K562 (cell line): ENCODE measurements around the gene ANKRD7. TPM values are rescaled to one million over a fixed set of nuclear protein-coding genes. Genes with fewer than 3 reads are reported as not detected.

Source experiments
- ATAC-seq: fragments of 200-7000 bp; cut with Tn5 transposase; 3 replicates; pipeline ENCODE4 v1.9.1; 2020; ENCODE audit warnings: moderate library complexity
- BruUV-seq: library from RNA; stranded (reverse); fragments of 400-500 nt; replicated peaks from 2 replicates; lab custom pipeline; 2021; lab: Mats Ljungman, UMichigan
- CTCF ChIA-PET: fragments of 300-600 bp; formaldehyde crosslinking; extraction: SDS; loops from one replicate; lab custom pipeline; 2021; ENCODE audit warnings: low intra/inter-chr PET ratio; lab: Yijun Ruan, JAX
- POLR2A ChIA-PET: fragments of 300-600, 350-650 bp; sonication (Branson Sonifier 250); formaldehyde crosslinking; extraction: SDS; loops from one replicate; lab custom pipeline; 2021; ENCODE audit warnings: antibody characterized with exemption, inconsistent platforms; lab: Yijun Ruan, JAX
- DNase-seq, 4 experiments: peaks; one replicate each; pipeline versions ENCODE4 v3.0.0 to v3.0.0-alpha.2; 2011 to 2018; ENCODE audit warnings: low spot score in 3 of 4, mixed read lengths in 3 of 4; ENCODE audit errors: extremely low read depth in 1 of 4
- FAIRE-seq: peaks from 2 replicates; lab custom pipeline; 2011; peaks lifted over from hg19 to GRCh38; lab: Jason Lieb, UNC
- H2AFZ ChIP-seq: 2 replicates; pipeline ENCODE4 v1.6.0; 2011; ENCODE audit warnings: low read depth, low read length, control low read depth, inconsistent platforms
- H3K27ac ChIP-seq: fragments of 200-600 bp; 3 replicates; pipeline ENCODE4 v1.8.0; 2011; ENCODE audit warnings: low read depth, mild to moderate bottlenecking, control low read depth, inconsistent platforms, low read length, moderate library complexity, mixed read lengths; ENCODE audit errors: extremely low read depth
- H3K27me3 ChIP-seq, 2 experiments: fragments of 300-600 bp in 1 of 2; 2 replicates in 1 of 2; 3 replicates in 1 of 2; pipeline versions ENCODE4 v1.6.0 to v1.8.0; 2011; ENCODE audit warnings: inconsistent platforms in 2 of 2, low read length in 2 of 2, mild to moderate bottlenecking in 1 of 2, mixed read lengths in 1 of 2, moderate library complexity in 1 of 2; ENCODE audit not compliant: control insufficient read depth in 2 of 2, insufficient read depth in 2 of 2
- H3K36me3 ChIP-seq: fragments of 300-600 bp; 3 replicates; pipeline ENCODE4 v1.8.0; 2011; ENCODE audit warnings: mild to moderate bottlenecking, low read length, inconsistent platforms; ENCODE audit not compliant: control insufficient read depth, insufficient read depth
- H3K4me1 ChIP-seq, 2 experiments: fragments of 200-600 bp in 1 of 2; replicated peaks in 1 of 2; 2 replicates in 1 of 2; 3 replicates in 1 of 2; pipeline versions ENCODE4 v1.5.1 to v1.8.0; 2011; ENCODE audit warnings: inconsistent platforms in 2 of 2, low read length in 2 of 2, mild to moderate bottlenecking in 1 of 2, mixed read lengths in 1 of 2, moderate library complexity in 1 of 2; ENCODE audit not compliant: control insufficient read depth in 2 of 2, insufficient read depth in 2 of 2
- H3K4me2 ChIP-seq: 2 replicates; pipeline ENCODE4 v1.6.1; 2011; ENCODE audit warnings: low read length, control low read depth, inconsistent platforms, mixed read lengths; ENCODE audit not compliant: insufficient read depth
- H3K4me3 ChIP-seq: fragments of 200-600 bp; sonication (generic), shearing (Covaris generic); 2 replicates; pipeline ENCODE4 v1.5.1; 2016; ENCODE audit warnings: control low read depth, inconsistent platforms
- H3K79me2 ChIP-seq: fragments of 200-600 bp; 3 replicates; pipeline ENCODE4 v1.8.0; 2011; ENCODE audit warnings: low read length, inconsistent platforms; ENCODE audit not compliant: control insufficient read depth, insufficient read depth
- H3K9ac ChIP-seq, 2 experiments: 2 replicates each; pipeline versions ENCODE4 v1.6.0 to v1.6.1; 2011; ENCODE audit warnings: low read depth in 2 of 2, low read length in 2 of 2, control low read depth in 1 of 2, inconsistent platforms in 1 of 2, mild to moderate bottlenecking in 1 of 2, mixed read lengths in 1 of 2; ENCODE audit not compliant: insufficient read depth in 1 of 2
- H3K9me1 ChIP-seq: one replicate; pipeline ENCODE4 v1.6.0; 2011; ENCODE audit warnings: inconsistent platforms, mild to moderate bottlenecking, low read length, moderate library complexity; ENCODE audit not compliant: control insufficient read depth, insufficient read depth
- H3K9me3 ChIP-seq: replicated peaks from 2 replicates; pipeline ENCODE4 v1.5.1; 2011; ENCODE audit warnings: low read depth, low read length, inconsistent platforms; ENCODE audit not compliant: control insufficient read depth, insufficient read depth
- H4K20me1 ChIP-seq: replicated peaks from 2 replicates; pipeline ENCODE4 v1.6.1; 2011; ENCODE audit warnings: low read length, inconsistent platforms, mixed read lengths; ENCODE audit not compliant: control insufficient read depth, insufficient read depth
- CCNT2 ChIP-seq: IDR thresholded peaks from 2 replicates; pipeline ENCODE4 v1.6.1; 2011; ENCODE audit warnings: borderline replicate concordance, low read depth, mild to moderate bottlenecking, moderate library complexity, mixed read lengths, low read length; ENCODE audit not compliant: insufficient read length; ENCODE audit errors: extremely low read depth
- ELF2 ChIP-seq: fragments of 250-450 bp; sonication (Bioruptor Pico); IDR thresholded peaks from 2 replicates; pipeline ENCODE4 v1.5.0; 2021; ENCODE audit warnings: mild to moderate bottlenecking
- GABPA ChIP-seq: fragments of 200-800 bp; sonication (Bioruptor generic); conservative IDR thresholded peaks from 2 replicates; pipeline ENCODE4 v1.6.1; 2016; ENCODE audit warnings: low read depth, missing genetic modification characterization, missing compliant biosample characterization
- HNRNPK ChIP-seq: fragments of 200-400 bp; formaldehyde crosslinking; IDR thresholded peaks from one replicate; pipeline ENCODE4 v1.6.1; 2018; ENCODE audit warnings: mild to moderate bottlenecking, low read depth, low read length; ENCODE audit not compliant: poor library complexity, severe bottlenecking
- LEF1 ChIP-seq: fragments of 450-650 bp; IDR thresholded peaks from 2 replicates; pipeline ENCODE4 v1.6.1; 2016; ENCODE audit warnings: mild to moderate bottlenecking
- RBM15 ChIP-seq: fragments of 200-400 bp; formaldehyde crosslinking; IDR thresholded peaks from 2 replicates; pipeline ENCODE4 v1.6.1; 2018; ENCODE audit warnings: mild to moderate bottlenecking, low read length, moderate library complexity; ENCODE audit not compliant: insufficient read depth
- RUNX1 ChIP-seq: sonication (generic); IDR thresholded peaks from 2 replicates; pipeline ENCODE4 v1.6.1; 2016; ENCODE audit warnings: antibody characterized with exemption, low read depth
- TAF9B ChIP-seq: fragments of 450-650 bp; IDR thresholded peaks from 2 replicates; pipeline ENCODE4 v1.6.1; 2018; ENCODE audit warnings: mild to moderate bottlenecking; ENCODE audit not compliant: partially characterized antibody
- TCF7 ChIP-seq: sonication (generic); IDR thresholded peaks from 2 replicates; pipeline ENCODE4 v1.6.1; 2016; ENCODE audit warnings: antibody characterized with exemption, borderline replicate concordance
- VEZF1 ChIP-seq: fragments of 200-800 bp; sonication (Bioruptor generic); IDR thresholded peaks from 2 replicates; pipeline ENCODE4 v1.6.1; 2017; ENCODE audit warnings: missing genetic modification characterization, missing compliant biosample characterization
- ZFPM2 ChIP-seq: fragments of 250-450 bp; sonication (Bioruptor Pico); IDR thresholded peaks from 2 replicates; pipeline ENCODE4 v1.5.1; 2022; ENCODE audit warnings: mild to moderate bottlenecking
- in situ Hi-C: fragments of 300-500 bp; cut with MboI; formaldehyde crosslinking; loops from 4 replicates; pipeline ENCODE4 v1.15.0; 2018; ENCODE audit warnings: inconsistent platforms, mixed read lengths
- intact Hi-C: fragments of 100-400 bp; cut with micrococcal nuclease; formaldehyde crosslinking; loops from 2 replicates; pipeline ENCODE4 v1.14.2; 2022
- polyA plus RNA-seq, 8 experiments: library from polyadenylated mRNA; depleted of rRNA in 4 of 8; stranded (reverse) in 5 of 8; unstranded in 3 of 8; fragments of >200 nt; fragmentation: Nextera tagmentation in 2 of 8; fragmentation: Illumina TruSeq in 1 of 8; extraction: Ambion mirVana in 2 of 8; extraction: Trizol in 1 of 8; gene quantifications; 2 replicates each; pipeline versions ENCODE4 v1.2.1 to v1.2.3, GENCODE V29; 2011 to 2014; ENCODE audit warnings: inconsistent platforms in 1 of 8, missing spikeins in 1 of 8
- total RNA-seq, 7 experiments: library from RNA; depleted of rRNA in 6 of 7; stranded (reverse); fragments of >200 nt in 6 of 7; fragmentation: Illumina TruSeq in 2 of 7; extraction: Trizol in 2 of 7; gene quantifications; 2 replicates each; pipeline versions ENCODE4 v1.2.1 to v1.2.3, GENCODE V29; 2011 to 2021; ENCODE audit warnings: low replicate concordance in 1 of 7

Gene ANKRD7
- total and polyA plus RNA-seq, 9 of the 15 experiments (the other 6 are each of a cell fraction or from before 2014, with no cell fraction given) = 0.33 TPM; not detected in 8

- TF ChIP-seq RBM15 (no peak), VEZF1 (no peak), TCF7 (no peak), ZFPM2 (CRISPR knock-in tag) (no peak), LEF1 (no peak), HNRNPK (no peak), CCNT2 (no peak), RUNX1 (no peak)
These were observed 61.6 kb downstream of the ANKRD7 start (continued) for GRCh38 chr7:118286131-118286530.

DNA sequence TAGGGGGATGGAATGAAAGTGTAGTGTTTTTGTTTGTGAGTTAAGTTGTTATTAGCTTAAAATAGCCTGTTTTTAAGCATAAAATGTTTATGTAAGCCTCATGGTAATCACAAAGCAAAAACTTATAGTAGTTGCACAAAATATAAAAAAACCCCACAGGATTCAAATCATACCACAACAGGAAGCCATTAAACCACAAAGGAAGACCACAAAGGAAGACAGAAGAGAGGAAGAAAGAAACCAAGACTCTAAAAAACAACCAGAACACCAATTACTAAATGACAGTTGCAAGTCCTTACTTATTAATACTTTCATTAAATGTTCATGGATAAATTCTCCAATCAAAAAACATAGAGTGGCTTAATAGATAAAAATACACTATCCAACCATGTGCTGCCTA lies 63.6 kb downstream of the ANKRD7 start:
- no peak for FAIRE-seq
- H3K27ac ChIP-seq = no peak overlapping the region

More for the DNA sequence above, 63.6 kb downstream of the ANKRD7 start:
- POLR2A ChIA-PET = no interaction called here
- TF ChIP-seq GABPA (tag) (0 out of 2 replicates have a peak, but pooled peaks have one; percentile 28), TAF9B (no peak), ELF2 (CRISPR knock-in tag) (no peak)
- Histone ChIP-seq H3K4me1 (no peaks in the 10 kb centered on the region), H3K4me3 (no peak overlapping the region), H3K9me3 (no peaks in the 10 kb centered on the region; the same call in 1 of the 2 replicates), H3K4me2 (no peak overlapping the region), H3K9me1 (no peaks in the 10 kb centered on the region), H2AFZ (no peak overlapping the region), H4K20me1 (no peaks in the 10 kb centered on the region), H3K27me3 (no peaks in the 10 kb centered on the region), H3K9ac (no peak overlapping the region), H3K79me2 (no peaks in the 10 kb centered on the region), H3K36me3 (no peaks in the 10 kb centered on the region)
- intact Hi-C loops (no loop called here), in situ Hi-C loops (no loop called here)
- DNase-seq (no peak), ATAC-seq (no peak)
- BruUV-seq = no TSS peak
- CTCF ChIA-PET = no interaction called here
